C4-2B (cell line): ENCODE results near the gene NVL.
A peak's percentile ranks its signal among the peaks of the same experiment; 100 is the strongest.

ENCODE experiments used
- H3K27ac ChIP-seq: fragments of 450-650 bp; 2 replicates; pipeline ENCODE4 v1.5.1; 2017
- CTCF ChIP-seq: fragments of 450-650 bp; conservative IDR thresholded peaks from 2 replicates; pipeline ENCODE4 v1.5.1; 2017; ENCODE audit warnings: mild to moderate bottlenecking
- ZFX ChIP-seq: fragments of 450-650 bp; IDR thresholded peaks from 2 replicates; pipeline ENCODE4 v1.6.1; 2017

NVL gene

GRCh38 chr1:224329484-224329841 lies 509 bp downstream of the NVL start:
- TF ChIP-seq CTCF (no peak), ZFX (no peak)
- peak overlapping the region; percentile 98 for H3K27ac ChIP-seq

GRCh38 chr1:224328644-224329043 lies 1.3 kb downstream of the NVL start:
- TF ChIP-seq CTCF, result no peak
- no peak for TF ChIP-seq ZFX
- peak overlapping the region; percentile 98 for H3K27ac ChIP-seq

GRCh38 chr1:224325959-224326358 lies 4.0 kb downstream of the NVL start:
- no peak for TF ChIP-seq CTCF
- no peak for TF ChIP-seq ZFX
- H3K27ac ChIP-seq, result peak overlapping the region; percentile 41

GRCh38 chr1:224321706-224322105 lies 8.3 kb downstream of the NVL start:
- no peak overlapping the region for H3K27ac ChIP-seq
- TF ChIP-seq CTCF (no peak), ZFX (no peak)

GRCh38 chr1:224317383-224318045 lies 12.5 kb downstream of the NVL start:
- TF ChIP-seq CTCF, result no peak
- H3K27ac ChIP-seq, result peak overlapping the region; percentile 96

GRCh38 chr1:224312025-224312424 lies 17.9 kb downstream of the NVL start:
- TF ChIP-seq CTCF (no peak), ZFX (no peak)
- peak overlapping the region; percentile 89 for H3K27ac ChIP-seq

- H3K27ac ChIP-seq, result peak overlapping the region; percentile 96
Measured at GRCh38 chr1:224311503-224311902, 18.5 kb downstream of the NVL start.

- peak overlapping the region; percentile 45 for H3K27ac ChIP-seq
- TF ChIP-seq CTCF (no peak), ZFX (no peak)
Measured at GRCh38 chr1:224308064-224308463, 21.9 kb downstream of the NVL start.
